Measurements from ENCODE around the gene SNRPD2.

Gene SNRPD2

GRCh38 chr19:45668342-45668871 is 23.3 kb downstream of the SNRPD2 start:
- ChIA-PET POLR2A (interaction anchor here (0.6 kb wide), 1 partner anchor 13 kb away, joined by 3 read pairs; no protein-coding TSS in a partner anchor), CTCF (interaction anchor here (0.6 to 1.8 kb wide), 2 partner anchors 10 to 26 kb away, joined by 3 to 4 read pairs; no protein-coding TSS in a partner anchor)
- H3K4me1 ChIP-seq (ENCODE audit: control extremely low read depth in 1 of 4, control insufficient read depth in 4 of 4, insufficient read depth in 4 of 4, low read length in 3 of 4), result peaks cover 3 to 27% (median 23%) of the 10 kb centered on the region in 4 experiments
- H3K36me3 ChIP-seq (ENCODE audit: control insufficient read depth in 4 of 4, insufficient read depth in 4 of 4, low read length in 3 of 4), result no peaks in the 10 kb centered on the region
- H3K27ac ChIP-seq (ENCODE audit: insufficient read depth in 1 of 2, low read depth in 1 of 2, low read length in 2 of 2, poor library complexity in 1 of 2, severe bottlenecking in 2 of 2), result peak overlapping the region in 1 of 2 experiments; percentile 74
- DNase-seq, result no peak
- H3K4me3 ChIP-seq (ENCODE audit: control insufficient read depth in 1 of 7, extremely low read depth in 1 of 7, insufficient read depth in 4 of 7, low read depth in 2 of 7, low read length in 6 of 7), result peak overlapping the region in 6 of 7 experiments; percentile 4 to 55 (median 42)
- WGBS (ENCODE audit: insufficient coverage), result 4% methylated on average over 17 of the region's 19 CpGs
- H3K9me3 ChIP-seq (ENCODE audit: control extremely low read depth in 1 of 5, control insufficient read depth in 4 of 5, insufficient read depth in 2 of 5, low read depth in 1 of 5, low read length in 4 of 5), result no peaks in the 10 kb centered on the region
- peaks cover 0 to 58% (median 23%) of the 10 kb centered on the region in 5 experiments for H3K27me3 ChIP-seq (replicated peaks in 2 of 5; ENCODE audit: control insufficient read depth in 4 of 5, insufficient read depth in 5 of 5, low read length in 4 of 5)

GRCh38 chr19:45667620-45668341 is 24.0 kb downstream of the SNRPD2 start, which contains the start of gene GIPR:
TSS of gene GIPR (plus strand) at chr19:45668221. CDS start at chr19:45669521, 1,300 bp downstream.
- no peaks in the 10 kb centered on the region for H3K9me3 ChIP-seq (ENCODE audit: control extremely low read depth in 1 of 5, control insufficient read depth in 4 of 5, insufficient read depth in 2 of 5, low read depth in 1 of 5, low read length in 4 of 5)
- H3K4me1 ChIP-seq (ENCODE audit: control extremely low read depth in 1 of 4, control insufficient read depth in 4 of 4, insufficient read depth in 4 of 4, low read length in 3 of 4), result peaks cover 3 to 27% (median 23%) of the 10 kb centered on the region in 4 experiments
- no peaks in the 10 kb centered on the region for H3K36me3 ChIP-seq (ENCODE audit: control insufficient read depth in 4 of 4, insufficient read depth in 4 of 4, low read length in 3 of 4)
- H3K27me3 ChIP-seq (replicated peaks in 2 of 5; ENCODE audit: control insufficient read depth in 4 of 5, insufficient read depth in 5 of 5, low read length in 4 of 5), result peaks cover 0 to 58% (median 23%) of the 10 kb centered on the region in 5 experiments
- H3K27ac ChIP-seq (ENCODE audit: insufficient read depth in 1 of 2, low read depth in 1 of 2, low read length in 2 of 2, poor library complexity in 1 of 2, severe bottlenecking in 2 of 2), result peak within 1 kb of the TSS in 1 of 2 experiments; percentile 74
- POLR2A ChIA-PET, result no interaction called here
- peak within 1 kb of the TSS in 6 of 7 experiments; percentile 4 to 55 (median 47) for H3K4me3 ChIP-seq (ENCODE audit: control insufficient read depth in 1 of 7, extremely low read depth in 1 of 7, insufficient read depth in 4 of 7, low read depth in 2 of 7, low read length in 6 of 7)
- CTCF ChIA-PET, result interaction anchor here (0.9 to 1.0 kb wide), 2 partner anchors 11 to 14 kb away, joined by 3 read pairs; no protein-coding TSS in a partner anchor
- WGBS (ENCODE audit: insufficient coverage), result 52% methylated on average over 6 of the region's 15 CpGs
- DNase-seq, result peak in 1 of 3 donors; percentile 36

- ChIA-PET POLR2A (no interaction called here), CTCF (no interaction called here)
- WGBS (ENCODE audit: insufficient coverage), result 100% methylated on average over 6 of the region's 7 CpGs
- no peak for DNase-seq
- Histone ChIP-seq H3K9me3 (ENCODE audit: control extremely low read depth in 1 of 5, control insufficient read depth in 4 of 5, insufficient read depth in 2 of 5, low read depth in 1 of 5, low read length in 4 of 5) (no peaks in the 10 kb centered on the region), H3K36me3 (ENCODE audit: control insufficient read depth in 4 of 4, insufficient read depth in 4 of 4, low read length in 3 of 4) (no peaks in the 10 kb centered on the region), H3K4me3 (ENCODE audit: control insufficient read depth in 1 of 7, extremely low read depth in 1 of 7, insufficient read depth in 4 of 7, low read depth in 2 of 7, low read length in 6 of 7) (no peak overlapping the region), H3K27ac (ENCODE audit: insufficient read depth in 1 of 2, low read depth in 1 of 2, low read length in 2 of 2, poor library complexity in 1 of 2, severe bottlenecking in 2 of 2) (no peak overlapping the region), H3K27me3 (replicated peaks in 2 of 5; ENCODE audit: control insufficient read depth in 4 of 5, insufficient read depth in 5 of 5, low read length in 4 of 5) (peaks cover 0 to 32% (median 14%) of the 10 kb centered on the region in 5 experiments), H3K4me1 (ENCODE audit: control extremely low read depth in 1 of 4, control insufficient read depth in 4 of 4, insufficient read depth in 4 of 4, low read length in 3 of 4) (peaks cover 3 to 26% (median 16%) of the 10 kb centered on the region in 4 experiments)
Observed at GRCh38 chr19:45664575-45664974, 27.2 kb downstream of the SNRPD2 start.

DNA sequence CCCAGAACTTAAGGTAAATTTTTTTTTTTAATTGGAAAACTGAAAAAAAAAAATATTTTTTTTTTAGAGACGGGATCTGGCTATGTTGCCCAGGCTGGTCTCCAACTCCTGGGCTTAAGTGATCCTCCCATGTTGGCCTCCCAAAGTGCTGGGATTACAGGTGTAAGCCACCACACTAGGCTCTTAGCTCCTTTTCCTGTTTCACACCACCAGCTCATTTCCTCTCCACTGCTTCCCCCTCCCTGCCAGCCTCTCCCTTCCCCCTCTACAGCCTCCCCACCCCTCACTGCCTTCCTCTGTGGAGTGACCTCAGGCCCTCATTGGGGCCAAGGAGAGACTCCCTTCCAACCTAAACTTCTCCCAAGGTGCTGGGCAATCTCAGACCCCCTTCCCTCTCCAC is 28.0 kb downstream of the SNRPD2 start:
- Histone ChIP-seq H3K27me3 (replicated peaks in 2 of 5; ENCODE audit: control insufficient read depth in 4 of 5, insufficient read depth in 5 of 5, low read length in 4 of 5) (peaks cover 0 to 24% (median 14%) of the 10 kb centered on the region in 5 experiments), H3K4me1 (ENCODE audit: control extremely low read depth in 1 of 4, control insufficient read depth in 4 of 4, insufficient read depth in 4 of 4, low read length in 3 of 4) (peaks cover 3 to 19% (median 9%) of the 10 kb centered on the region in 4 experiments), H3K9me3 (ENCODE audit: control extremely low read depth in 1 of 5, control insufficient read depth in 4 of 5, insufficient read depth in 2 of 5, low read depth in 1 of 5, low read length in 4 of 5) (no peaks in the 10 kb centered on the region), H3K36me3 (ENCODE audit: control insufficient read depth in 4 of 4, insufficient read depth in 4 of 4, low read length in 3 of 4) (no peaks in the 10 kb centered on the region), H3K27ac (ENCODE audit: insufficient read depth in 1 of 2, low read depth in 1 of 2, low read length in 2 of 2, poor library complexity in 1 of 2, severe bottlenecking in 2 of 2) (no peak overlapping the region), H3K4me3 (ENCODE audit: control insufficient read depth in 1 of 7, extremely low read depth in 1 of 7, insufficient read depth in 4 of 7, low read depth in 2 of 7, low read length in 6 of 7) (no peak overlapping the region)
- no peak for DNase-seq
- WGBS (ENCODE audit: insufficient coverage), result 86% methylated on average over 1 of the region's 1 CpG
- CTCF ChIA-PET, result no interaction called here
- POLR2A ChIA-PET, result no interaction called here

DNA sequence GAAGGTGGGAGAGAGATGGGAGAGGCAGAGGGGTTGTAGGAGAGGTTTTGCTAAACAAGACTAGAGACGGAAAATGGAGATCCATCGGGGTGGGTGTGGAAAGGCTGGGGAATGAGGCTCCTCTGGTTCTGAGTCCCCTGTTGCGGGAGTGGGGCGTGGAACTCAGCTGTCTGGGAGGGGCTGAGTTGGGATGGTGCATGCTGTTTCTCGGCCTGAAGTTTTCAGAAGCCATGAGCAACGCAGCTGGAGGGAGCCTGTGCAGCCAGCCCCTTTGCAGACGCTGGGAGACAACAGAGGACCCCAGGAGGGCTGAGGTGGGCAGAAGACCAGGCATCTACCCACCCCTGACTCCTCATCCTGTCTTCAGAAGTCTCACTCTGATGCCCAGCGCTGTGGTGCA is 31.1 kb downstream of the SNRPD2 start:
- Histone ChIP-seq H3K4me1 (ENCODE audit: control extremely low read depth in 1 of 4, control insufficient read depth in 4 of 4, insufficient read depth in 4 of 4, low read length in 3 of 4) (peaks cover 0 to 6% (median 0%) of the 10 kb centered on the region in 4 experiments), H3K27me3 (replicated peaks in 2 of 5; ENCODE audit: control insufficient read depth in 4 of 5, insufficient read depth in 5 of 5, low read length in 4 of 5) (peaks cover 0 to 4% (median 2%) of the 10 kb centered on the region in 5 experiments), H3K27ac (ENCODE audit: insufficient read depth in 1 of 2, low read depth in 1 of 2, low read length in 2 of 2, poor library complexity in 1 of 2, severe bottlenecking in 2 of 2) (no peak overlapping the region), H3K4me3 (ENCODE audit: control insufficient read depth in 1 of 7, extremely low read depth in 1 of 7, insufficient read depth in 4 of 7, low read depth in 2 of 7, low read length in 6 of 7) (no peak overlapping the region), H3K9me3 (ENCODE audit: control extremely low read depth in 1 of 5, control insufficient read depth in 4 of 5, insufficient read depth in 2 of 5, low read depth in 1 of 5, low read length in 4 of 5) (no peaks in the 10 kb centered on the region), H3K36me3 (ENCODE audit: control insufficient read depth in 4 of 4, insufficient read depth in 4 of 4, low read length in 3 of 4) (no peaks in the 10 kb centered on the region)
- no peak for DNase-seq
- 62% methylated on average over 7 of the region's 8 CpGs for WGBS (ENCODE audit: insufficient coverage)
- POLR2A ChIA-PET, result interaction anchor here (0.7 to 1.3 kb wide), 2 partner anchors 14 to 20 kb away, joined by 3 read pairs; no protein-coding TSS in a partner anchor
- CTCF ChIA-PET, result interaction anchor here (0.6 kb wide), 1 partner anchor 8 kb away, joined by 3 read pairs; no protein-coding TSS in a partner anchor

- ChIA-PET POLR2A (no interaction called here), CTCF (no interaction called here)
- Histone ChIP-seq H3K36me3 (ENCODE audit: control insufficient read depth in 4 of 4, insufficient read depth in 4 of 4, low read length in 3 of 4) (no peaks in the 10 kb centered on the region), H3K4me1 (ENCODE audit: control extremely low read depth in 1 of 4, control insufficient read depth in 4 of 4, insufficient read depth in 4 of 4, low read length in 3 of 4) (peaks cover 0 to 6% (median 0%) of the 10 kb centered on the region in 4 experiments), H3K9me3 (ENCODE audit: control extremely low read depth in 1 of 5, control insufficient read depth in 4 of 5, insufficient read depth in 2 of 5, low read depth in 1 of 5, low read length in 4 of 5) (no peaks in the 10 kb centered on the region), H3K4me3 (ENCODE audit: control insufficient read depth in 1 of 7, extremely low read depth in 1 of 7, insufficient read depth in 4 of 7, low read depth in 2 of 7, low read length in 6 of 7) (no peak overlapping the region), H3K27me3 (replicated peaks in 2 of 5; ENCODE audit: control insufficient read depth in 4 of 5, insufficient read depth in 5 of 5, low read length in 4 of 5) (peaks cover 0 to 4% (median 2%) of the 10 kb centered on the region in 5 experiments), H3K27ac (ENCODE audit: insufficient read depth in 1 of 2, low read depth in 1 of 2, low read length in 2 of 2, poor library complexity in 1 of 2, severe bottlenecking in 2 of 2) (no peak overlapping the region)
- no peak for DNase-seq
- WGBS (ENCODE audit: insufficient coverage), result 89% methylated on average over 5 of the region's 6 CpGs
Observed at GRCh38 chr19:45659096-45659729, 32.5 kb downstream of the SNRPD2 start.

Measured in common myeloid progenitor, CD34-positive (primary cell).